NB4 (cell line): Measurements from ENCODE around the gene HMBS.

Source experiments
- MYC ChIP-seq: IDR thresholded peaks from 2 replicates; pipeline ENCODE4 v1.6.1; 2011; ENCODE audit warnings: low read depth, low read length
- POLR2A ChIP-seq: IDR thresholded peaks from 2 replicates; pipeline ENCODE4 v1.6.1; 2011; ENCODE audit warnings: mild to moderate bottlenecking; ENCODE audit not compliant: insufficient read length; ENCODE audit errors: extremely low read depth
- TF ChIP-seq, protein P1 (sequence below): IDR thresholded peaks from one replicate; pipeline ENCODE4 v1.5.1; 2012; ENCODE audit warnings: low read depth, low read length
- TF ChIP-seq, protein P2 (sequence below): IDR thresholded peaks from 2 replicates; pipeline ENCODE4 v1.6.1; 2011; ENCODE audit warnings: low read depth, low read length

DNA sequence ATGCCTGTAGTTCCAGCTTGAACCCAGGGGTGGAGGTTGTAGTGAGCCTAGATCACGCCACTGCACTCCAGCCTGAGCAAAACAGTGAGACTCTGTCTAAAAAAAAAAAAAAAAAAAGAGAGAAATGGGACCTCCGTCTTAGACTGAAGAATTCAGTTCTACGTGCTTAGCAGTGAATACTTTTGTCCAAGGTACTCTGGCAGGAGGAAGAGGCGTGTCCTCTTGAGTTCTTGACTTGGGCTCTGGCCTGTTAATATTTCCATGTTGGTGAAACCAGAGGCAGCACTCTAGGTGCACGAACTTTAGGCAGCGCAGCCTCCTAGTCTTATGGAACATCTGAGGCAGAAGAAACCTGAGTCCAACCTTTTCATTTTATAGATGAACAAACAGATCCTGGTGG is 2.4 kb downstream of the HMBS start:
- TF ChIP-seq, protein P1, sequence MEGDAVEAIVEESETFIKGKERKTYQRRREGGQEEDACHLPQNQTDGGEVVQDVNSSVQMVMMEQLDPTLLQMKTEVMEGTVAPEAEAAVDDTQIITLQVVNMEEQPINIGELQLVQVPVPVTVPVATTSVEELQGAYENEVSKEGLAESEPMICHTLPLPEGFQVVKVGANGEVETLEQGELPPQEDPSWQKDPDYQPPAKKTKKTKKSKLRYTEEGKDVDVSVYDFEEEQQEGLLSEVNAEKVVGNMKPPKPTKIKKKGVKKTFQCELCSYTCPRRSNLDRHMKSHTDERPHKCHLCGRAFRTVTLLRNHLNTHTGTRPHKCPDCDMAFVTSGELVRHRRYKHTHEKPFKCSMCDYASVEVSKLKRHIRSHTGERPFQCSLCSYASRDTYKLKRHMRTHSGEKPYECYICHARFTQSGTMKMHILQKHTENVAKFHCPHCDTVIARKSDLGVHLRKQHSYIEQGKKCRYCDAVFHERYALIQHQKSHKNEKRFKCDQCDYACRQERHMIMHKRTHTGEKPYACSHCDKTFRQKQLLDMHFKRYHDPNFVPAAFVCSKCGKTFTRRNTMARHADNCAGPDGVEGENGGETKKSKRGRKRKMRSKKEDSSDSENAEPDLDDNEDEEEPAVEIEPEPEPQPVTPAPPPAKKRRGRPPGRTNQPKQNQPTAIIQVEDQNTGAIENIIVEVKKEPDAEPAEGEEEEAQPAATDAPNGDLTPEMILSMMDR, result no peak
- no peak for TF ChIP-seq POLR2A
- TF ChIP-seq, protein P2, sequence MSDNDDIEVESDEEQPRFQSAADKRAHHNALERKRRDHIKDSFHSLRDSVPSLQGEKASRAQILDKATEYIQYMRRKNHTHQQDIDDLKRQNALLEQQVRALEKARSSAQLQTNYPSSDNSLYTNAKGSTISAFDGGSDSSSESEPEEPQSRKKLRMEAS, result no peak
- TF ChIP-seq MYC, result no peak
